Fibroblast of the aortic adventitia (primary cell): Measurements from ENCODE around the gene SSU72. TPM values are rescaled to one million over a fixed set of nuclear protein-coding genes. Genes with fewer than 3 reads are reported as not detected.
"Not testable (repeated sequence)": the region's sequence is repeated elsewhere in the genome, so short reads cannot be mapped to it uniquely, and the experiment has no call there.

ENCODE experiments used
- DNase-seq: peaks from one replicate; pipeline ENCODE4 v3.0.0-alpha.2; 2010; ENCODE audit warnings: low read depth
- H3K4me3 ChIP-seq: 2 replicates; pipeline ENCODE4 v1.5.1; 2011; ENCODE audit warnings: low read depth, mild to moderate bottlenecking, control low read depth, low read length, moderate library complexity
- total RNA-seq: library from RNA; depleted of rRNA; stranded (reverse); fragments of >200 nt; gene quantifications from 2 replicates; pipeline ENCODE4 v1.2.3, GENCODE V29; 2012; ENCODE audit warnings: low replicate concordance
- TF ChIP-seq, protein P1 (sequence below): IDR thresholded peaks from 2 replicates; pipeline ENCODE4 v1.5.1; 2011; ENCODE audit warnings: mild to moderate bottlenecking, low read length, control low read depth, inconsistent platforms; ENCODE audit not compliant: insufficient read depth

Gene SSU72
- total RNA-seq, 1 donor, result 78.2 TPM

DNA sequence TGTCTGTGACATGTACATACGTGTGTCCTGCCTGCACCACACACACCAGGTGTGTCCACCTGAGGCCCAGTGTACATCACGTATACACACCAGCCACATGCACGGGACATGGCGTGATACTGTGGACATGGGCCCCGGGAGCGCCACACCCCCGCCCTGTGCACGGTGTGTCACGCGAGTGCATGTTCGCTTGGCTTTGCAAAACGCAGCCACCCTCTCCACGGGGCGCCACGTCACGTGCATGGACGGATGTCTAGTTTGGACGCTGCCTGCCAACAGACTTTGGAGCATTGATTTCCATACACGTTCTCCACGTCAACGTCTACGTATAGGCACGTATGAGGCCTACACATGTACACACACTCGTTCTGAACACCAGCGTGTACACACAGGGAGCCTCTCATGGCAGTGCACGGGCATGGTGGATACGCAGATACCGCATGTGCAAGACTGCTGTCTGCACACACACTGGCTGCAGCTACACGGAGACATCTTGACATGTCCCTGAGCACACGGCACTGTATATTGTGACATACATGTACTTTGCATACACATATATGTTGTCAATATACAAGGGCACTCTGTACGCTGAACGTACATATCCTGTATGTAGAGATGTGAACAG is 36.9 kb downstream of the SSU72 start:
- no peak for DNase-seq
- TF ChIP-seq, protein P1, sequence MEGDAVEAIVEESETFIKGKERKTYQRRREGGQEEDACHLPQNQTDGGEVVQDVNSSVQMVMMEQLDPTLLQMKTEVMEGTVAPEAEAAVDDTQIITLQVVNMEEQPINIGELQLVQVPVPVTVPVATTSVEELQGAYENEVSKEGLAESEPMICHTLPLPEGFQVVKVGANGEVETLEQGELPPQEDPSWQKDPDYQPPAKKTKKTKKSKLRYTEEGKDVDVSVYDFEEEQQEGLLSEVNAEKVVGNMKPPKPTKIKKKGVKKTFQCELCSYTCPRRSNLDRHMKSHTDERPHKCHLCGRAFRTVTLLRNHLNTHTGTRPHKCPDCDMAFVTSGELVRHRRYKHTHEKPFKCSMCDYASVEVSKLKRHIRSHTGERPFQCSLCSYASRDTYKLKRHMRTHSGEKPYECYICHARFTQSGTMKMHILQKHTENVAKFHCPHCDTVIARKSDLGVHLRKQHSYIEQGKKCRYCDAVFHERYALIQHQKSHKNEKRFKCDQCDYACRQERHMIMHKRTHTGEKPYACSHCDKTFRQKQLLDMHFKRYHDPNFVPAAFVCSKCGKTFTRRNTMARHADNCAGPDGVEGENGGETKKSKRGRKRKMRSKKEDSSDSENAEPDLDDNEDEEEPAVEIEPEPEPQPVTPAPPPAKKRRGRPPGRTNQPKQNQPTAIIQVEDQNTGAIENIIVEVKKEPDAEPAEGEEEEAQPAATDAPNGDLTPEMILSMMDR, result no peak
- H3K4me3 ChIP-seq, result no peak overlapping the region

GRCh38 chr1:1536938-1537546 is 37.6 kb downstream of the SSU72 start:
- TF ChIP-seq, protein P1, result no peak
- no peak for DNase-seq
- H3K4me3 ChIP-seq, result no peak overlapping the region

- no peak for DNase-seq
- TF ChIP-seq, protein P1, result no peak
- no peak overlapping the region for H3K4me3 ChIP-seq
Measured at GRCh38 chr1:1536019-1536937, 38.4 kb downstream of the SSU72 start.

- no peak overlapping the region for H3K4me3 ChIP-seq
- TF ChIP-seq, protein P1, result no peak
- no peak for DNase-seq
Measured at GRCh38 chr1:1535201-1536018, 39.3 kb downstream of the SSU72 start.

DNA sequence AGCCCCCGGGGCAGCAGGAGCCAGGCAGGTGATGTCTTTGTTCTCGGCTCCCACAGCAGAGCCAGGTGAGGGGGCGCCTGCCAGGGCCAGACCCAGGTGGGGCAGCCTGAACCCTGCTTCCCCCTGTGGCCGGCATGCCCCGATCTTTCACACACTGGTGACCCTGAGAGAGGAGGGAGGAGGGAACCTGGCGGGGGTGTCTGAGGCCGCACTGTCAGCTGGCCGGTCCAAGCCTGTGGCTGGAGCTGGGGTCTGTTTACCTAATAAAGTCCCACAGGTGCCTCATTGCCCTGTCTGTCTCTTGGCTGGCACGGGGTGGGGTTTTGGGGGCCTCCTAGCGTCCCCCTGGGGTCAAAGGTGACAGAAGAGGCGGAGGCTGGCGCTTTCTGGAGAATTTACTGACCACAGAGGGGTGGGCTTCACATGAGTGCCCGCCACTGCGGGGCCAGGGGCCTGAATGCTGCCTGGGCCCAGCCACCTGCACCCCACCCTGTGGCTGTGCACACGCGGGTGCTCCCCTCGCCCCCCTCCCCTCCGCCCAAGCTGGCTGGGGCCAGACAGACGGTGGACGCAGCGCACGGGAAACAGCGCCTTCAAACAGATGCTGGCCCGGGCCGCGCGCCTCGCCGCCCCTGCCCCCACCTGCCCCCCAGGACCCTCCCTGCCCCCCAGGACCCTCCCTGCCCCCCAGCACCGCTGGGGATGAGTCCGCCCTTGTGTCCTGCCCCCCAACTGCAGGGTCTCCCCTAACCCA is 40.1 kb downstream of the SSU72 start:
- TF ChIP-seq, protein P1, result no peak
- DNase-seq, result no peak
- H3K4me3 ChIP-seq, result no peak overlapping the region

DNA sequence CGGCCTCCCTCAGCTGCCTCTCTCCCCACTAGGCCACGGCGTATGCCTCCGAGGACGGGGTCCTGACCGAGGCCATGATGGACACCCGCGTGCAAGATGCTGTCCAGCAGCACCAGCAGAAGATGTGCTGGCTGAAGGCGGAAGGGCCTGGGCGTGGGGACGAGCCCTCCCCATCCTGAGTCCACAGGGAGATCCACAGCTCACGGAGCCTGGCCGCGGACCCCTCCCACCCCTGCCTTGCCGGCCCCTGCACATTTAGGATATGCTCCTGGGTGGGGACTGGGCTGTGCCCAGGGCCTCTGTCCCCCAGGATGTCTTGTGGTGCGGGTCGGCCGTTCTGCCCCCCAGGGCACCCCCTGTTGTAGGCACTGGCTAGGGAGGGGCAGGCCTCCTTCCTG is 40.8 kb downstream of the SSU72 start:
- DNase-seq, H3K4me3 ChIP-seq: not testable (repeated sequence)

DNA sequence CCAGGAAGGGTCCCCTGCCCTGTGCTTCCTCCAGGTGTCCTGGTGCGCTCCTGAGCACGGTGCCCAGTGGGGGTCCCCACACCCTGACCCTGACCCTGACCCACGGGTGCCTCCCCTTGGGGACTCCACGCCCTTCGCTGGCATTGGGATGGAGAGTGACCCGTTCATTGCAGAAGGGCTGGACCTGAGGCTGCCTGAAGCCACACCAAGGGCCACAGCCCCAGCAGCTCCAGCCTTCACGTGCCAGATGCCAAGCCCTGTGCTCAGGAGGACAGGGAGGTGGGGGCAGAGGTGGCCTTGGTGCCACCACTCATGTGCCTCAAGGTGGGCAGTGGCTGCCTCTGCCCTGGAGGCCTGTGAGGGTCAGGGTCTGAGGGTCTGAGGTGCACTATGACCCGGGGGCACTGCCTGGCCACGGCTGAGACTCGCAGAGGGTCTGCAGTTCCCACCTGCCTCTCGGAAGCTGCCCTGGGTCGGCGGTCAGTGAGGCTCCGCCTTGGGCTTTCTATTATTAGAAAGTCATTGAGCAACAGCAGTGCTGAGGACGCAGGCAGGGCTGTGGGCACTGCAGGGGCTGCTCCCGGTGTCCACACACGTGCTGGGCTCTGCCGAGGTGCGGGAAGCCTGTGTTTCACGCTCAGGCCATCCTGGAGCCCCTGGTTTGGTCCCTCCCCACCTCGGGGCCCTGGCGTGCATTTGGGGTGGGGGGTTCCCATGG is 41.3 kb downstream of the SSU72 start:
- DNase-seq, result not testable (repeated sequence)

More for the DNA sequence above, 41.3 kb downstream of the SSU72 start:
- H3K4me3 ChIP-seq, result not testable (repeated sequence)
